ENCODE results near the gene RTN1.

Gene RTN1

DNA sequence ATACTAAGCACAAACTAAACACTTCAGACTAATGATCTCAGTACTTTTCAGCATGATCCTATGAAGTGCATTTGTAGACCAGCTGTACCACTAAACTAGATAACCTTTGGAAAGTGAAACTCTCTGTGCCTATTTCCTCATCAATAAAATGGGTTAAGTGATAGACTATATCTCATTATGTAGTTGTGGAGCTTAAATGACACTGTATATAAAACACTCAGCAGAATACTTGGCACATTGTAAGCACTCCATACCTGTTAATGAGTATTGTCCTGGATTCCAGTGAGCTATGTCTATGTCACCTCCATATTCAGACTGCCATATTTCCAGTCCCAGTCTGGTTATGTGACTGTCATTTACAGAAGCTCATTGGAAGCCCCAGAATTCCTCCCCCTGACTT is 44.4 kb downstream of the RTN1 start:
- H3K9me2 ChIP-seq (replicated peaks; ENCODE audit: low read depth, low read length) = no peaks in the 10 kb centered on the region
- H3K9ac ChIP-seq (ENCODE audit: low read depth, low read length, poor library complexity, severe bottlenecking) = no peak overlapping the region
- TF ChIP-seq, protein P1, sequence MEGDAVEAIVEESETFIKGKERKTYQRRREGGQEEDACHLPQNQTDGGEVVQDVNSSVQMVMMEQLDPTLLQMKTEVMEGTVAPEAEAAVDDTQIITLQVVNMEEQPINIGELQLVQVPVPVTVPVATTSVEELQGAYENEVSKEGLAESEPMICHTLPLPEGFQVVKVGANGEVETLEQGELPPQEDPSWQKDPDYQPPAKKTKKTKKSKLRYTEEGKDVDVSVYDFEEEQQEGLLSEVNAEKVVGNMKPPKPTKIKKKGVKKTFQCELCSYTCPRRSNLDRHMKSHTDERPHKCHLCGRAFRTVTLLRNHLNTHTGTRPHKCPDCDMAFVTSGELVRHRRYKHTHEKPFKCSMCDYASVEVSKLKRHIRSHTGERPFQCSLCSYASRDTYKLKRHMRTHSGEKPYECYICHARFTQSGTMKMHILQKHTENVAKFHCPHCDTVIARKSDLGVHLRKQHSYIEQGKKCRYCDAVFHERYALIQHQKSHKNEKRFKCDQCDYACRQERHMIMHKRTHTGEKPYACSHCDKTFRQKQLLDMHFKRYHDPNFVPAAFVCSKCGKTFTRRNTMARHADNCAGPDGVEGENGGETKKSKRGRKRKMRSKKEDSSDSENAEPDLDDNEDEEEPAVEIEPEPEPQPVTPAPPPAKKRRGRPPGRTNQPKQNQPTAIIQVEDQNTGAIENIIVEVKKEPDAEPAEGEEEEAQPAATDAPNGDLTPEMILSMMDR (conservative IDR thresholded peaks at IDR 0.05; ENCODE audit: low read length) = no peak
- TF ChIP-seq EZH2phosphoT487 (IDR thresholded peaks at IDR 0.05; ENCODE audit: borderline replicate concordance) = no peak

DNA sequence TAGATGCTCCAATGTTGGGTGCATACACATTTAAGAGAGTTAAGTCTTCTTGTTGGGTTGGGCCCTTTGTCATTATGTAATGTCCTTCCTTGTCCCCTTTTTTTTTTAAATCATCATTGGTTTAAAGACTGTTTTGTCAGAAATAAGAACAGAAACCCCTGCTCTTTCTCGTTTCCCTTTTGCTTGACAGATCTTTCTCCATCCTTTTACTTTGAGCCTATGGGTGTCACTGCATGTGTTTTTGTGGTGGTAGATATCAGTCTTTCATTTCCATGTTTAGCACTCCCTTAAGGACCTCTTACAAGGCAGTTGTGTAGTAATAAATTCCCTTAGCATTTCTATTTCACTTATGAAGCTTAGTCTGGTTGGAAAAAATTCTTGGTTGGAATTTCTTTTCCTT is 47.4 kb downstream of the RTN1 start:
- Histone ChIP-seq H3K27me3 (ENCODE audit: insufficient read depth, low read length, poor library complexity, severe bottlenecking) (no peaks in the 10 kb centered on the region), H4K20me1 (ENCODE audit: insufficient read depth, low read length, poor library complexity, severe bottlenecking) (no peaks in the 10 kb centered on the region), H3K4me1 (ENCODE audit: insufficient read depth, low read length, poor library complexity, severe bottlenecking) (no peaks in the 10 kb centered on the region), H2AFZ (ENCODE audit: low read length) (no peak overlapping the region), H3K79me2 (ENCODE audit: insufficient read depth, low read length) (no peaks in the 10 kb centered on the region), H3K4me2 (ENCODE audit: low read depth, low read length, poor library complexity, severe bottlenecking) (no peak overlapping the region), H3K9me3 (ENCODE audit: insufficient read depth, low read depth, low read length) (no peaks in the 10 kb centered on the region), H3K36me3 (ENCODE audit: insufficient read depth, low read length) (no peaks in the 10 kb centered on the region), H3K4me3 (ENCODE audit: low read length, poor library complexity, severe bottlenecking) (no peak overlapping the region), H3K9me2 (replicated peaks; ENCODE audit: low read depth, low read length) (no peaks in the 10 kb centered on the region), H3K9ac (ENCODE audit: low read depth, low read length, poor library complexity, severe bottlenecking) (no peak overlapping the region), H3F3A (ENCODE audit: low read depth) (no peaks in the 10 kb centered on the region)
- no peak for TF ChIP-seq EZH2phosphoT487 (IDR thresholded peaks at IDR 0.05; ENCODE audit: borderline replicate concordance)
- TF ChIP-seq, protein P1 (conservative IDR thresholded peaks at IDR 0.05; ENCODE audit: low read length) = no peak

More for the DNA sequence above, 44.4 kb downstream of the RTN1 start:
- Histone ChIP-seq H2AFZ (ENCODE audit: low read length) (no peak overlapping the region), H3K27me3 (ENCODE audit: insufficient read depth, low read length, poor library complexity, severe bottlenecking) (no peaks in the 10 kb centered on the region), H3K4me1 (ENCODE audit: insufficient read depth, low read length, poor library complexity, severe bottlenecking) (no peaks in the 10 kb centered on the region), H3K79me2 (ENCODE audit: insufficient read depth, low read length) (no peaks in the 10 kb centered on the region), H4K20me1 (ENCODE audit: insufficient read depth, low read length, poor library complexity, severe bottlenecking) (no peaks in the 10 kb centered on the region), H3K9me3 (ENCODE audit: insufficient read depth, low read depth, low read length) (no peaks in the 10 kb centered on the region), H3K4me3 (ENCODE audit: low read length, poor library complexity, severe bottlenecking) (no peak overlapping the region), H3K36me3 (ENCODE audit: insufficient read depth, low read length) (no peaks in the 10 kb centered on the region), H3F3A (ENCODE audit: low read depth) (no peaks in the 10 kb centered on the region), H3K4me2 (ENCODE audit: low read depth, low read length, poor library complexity, severe bottlenecking) (no peak overlapping the region)

DNA sequence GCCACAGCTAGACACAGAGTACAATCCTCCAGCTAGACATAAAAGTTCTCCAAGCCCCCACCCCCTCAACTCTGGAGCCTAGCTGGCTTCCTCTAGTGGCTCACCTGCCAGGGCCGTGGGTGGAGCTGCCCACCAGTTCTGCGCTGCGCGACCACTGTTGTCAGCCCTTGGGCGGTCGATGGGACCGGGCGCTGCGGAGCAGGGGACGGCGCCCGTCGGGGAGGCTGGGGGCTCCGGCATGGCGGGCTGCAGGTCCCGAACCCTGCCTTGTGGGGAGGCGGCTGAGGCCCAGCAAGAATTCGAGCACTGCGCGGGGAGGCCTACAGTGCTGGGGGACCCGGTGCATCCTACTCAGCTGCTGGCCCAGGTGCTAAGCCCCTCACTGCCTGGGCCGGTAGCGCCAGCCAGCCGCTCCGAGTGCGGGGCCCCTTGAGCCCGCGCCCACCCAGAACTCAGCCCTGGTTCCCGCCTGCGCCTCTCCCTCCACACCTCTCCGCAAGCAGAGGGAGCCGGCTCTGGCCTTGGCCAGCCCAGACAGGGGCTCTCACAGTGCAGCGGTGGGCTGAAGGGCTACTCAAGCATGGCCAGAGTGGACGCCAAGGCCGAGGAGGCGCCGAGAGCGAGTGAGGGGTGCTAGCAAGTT is 51.0 kb downstream of the RTN1 start:
- Histone ChIP-seq H4K20me1 (ENCODE audit: insufficient read depth, low read length, poor library complexity, severe bottlenecking) (no peaks in the 10 kb centered on the region), H3K27me3 (ENCODE audit: insufficient read depth, low read length, poor library complexity, severe bottlenecking) (no peaks in the 10 kb centered on the region), H2AFZ (ENCODE audit: low read length) (no peak overlapping the region), H3K79me2 (ENCODE audit: insufficient read depth, low read length) (no peaks in the 10 kb centered on the region), H3K4me3 (ENCODE audit: low read length, poor library complexity, severe bottlenecking) (no peak overlapping the region), H3K9ac (ENCODE audit: low read depth, low read length, poor library complexity, severe bottlenecking) (no peak overlapping the region), H3F3A (ENCODE audit: low read depth) (no peaks in the 10 kb centered on the region), H3K4me1 (ENCODE audit: insufficient read depth, low read length, poor library complexity, severe bottlenecking) (no peaks in the 10 kb centered on the region), H3K4me2 (ENCODE audit: low read depth, low read length, poor library complexity, severe bottlenecking) (no peak overlapping the region), H3K9me2 (replicated peaks; ENCODE audit: low read depth, low read length) (no peaks in the 10 kb centered on the region), H3K36me3 (ENCODE audit: insufficient read depth, low read length) (no peaks in the 10 kb centered on the region), H3K9me3 (ENCODE audit: insufficient read depth, low read depth, low read length) (no peaks in the 10 kb centered on the region)
- TF ChIP-seq, protein P1 (conservative IDR thresholded peaks at IDR 0.05; ENCODE audit: low read length) = no peak
- TF ChIP-seq EZH2phosphoT487 (IDR thresholded peaks at IDR 0.05; ENCODE audit: borderline replicate concordance) = no peak

Data from Loucy (cell line).